Measurements from ENCODE around the gene VPS37B. TPM values are rescaled to one million over a fixed set of nuclear protein-coding genes. Genes with fewer than 3 reads are reported as not detected.

Gene VPS37B
- total and polyA plus RNA-seq, 10 of the 15 experiments (the other 5 are each of a cell fraction or from before 2014, with no cell fraction given) = 0.66 to 68.6 (median 39.6) TPM

DNA sequence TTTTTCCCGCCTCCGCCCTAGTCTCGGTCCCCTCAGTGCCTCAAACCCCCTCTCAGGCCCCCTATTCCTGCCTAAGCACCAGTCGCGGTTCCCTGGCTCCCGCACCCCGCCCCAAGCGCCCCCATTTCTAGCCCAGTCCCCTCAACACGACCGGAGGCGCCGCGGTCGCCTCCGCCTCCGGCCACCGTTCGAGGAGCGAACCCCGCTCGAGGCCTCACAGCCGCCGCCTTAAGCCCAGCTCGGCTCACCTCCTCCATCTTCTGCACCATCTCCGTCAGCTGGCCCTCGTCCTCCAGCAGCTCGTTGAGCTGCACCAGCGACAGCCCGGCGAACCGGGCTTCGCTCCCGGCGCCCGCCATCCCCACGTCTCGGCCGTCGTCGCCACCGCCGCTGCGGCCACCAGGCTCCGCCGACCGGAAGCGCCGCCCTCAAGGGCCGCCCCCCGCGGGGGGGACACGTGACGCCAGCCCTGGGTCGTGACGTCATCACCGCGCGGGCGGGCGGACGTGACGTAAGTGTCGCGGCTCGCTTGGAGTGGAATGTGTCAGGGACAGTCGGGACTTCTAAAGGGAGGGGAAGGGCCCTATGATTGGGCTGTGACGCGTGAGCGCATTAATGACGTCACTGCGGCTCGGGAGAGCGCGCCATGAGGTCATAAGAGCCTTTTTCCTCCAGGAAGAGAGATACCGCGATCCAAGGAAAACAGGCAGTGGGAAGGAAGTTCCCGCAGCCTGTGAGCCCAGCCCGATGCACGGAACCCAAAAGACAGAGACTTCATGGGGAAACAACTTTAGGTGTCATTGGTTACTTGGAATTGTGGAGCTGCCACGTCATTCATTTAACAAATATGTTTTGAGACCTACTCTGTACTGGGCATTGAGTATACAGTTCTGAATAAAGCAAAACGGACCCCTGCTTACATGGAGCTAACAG is at the start of gene VPS37B (continued):
- TF ChIP-seq EP300 (IDR thresholded peaks at IDR 0.05; ENCODE audit: borderline replicate concordance in 1 of 2, control insufficient read depth in 1 of 2, low read depth in 2 of 2, low read length in 2 of 2) = peak; percentile 45 to 57; a peak in 2 of 4 replicates
- TF ChIP-seq, protein P1, sequence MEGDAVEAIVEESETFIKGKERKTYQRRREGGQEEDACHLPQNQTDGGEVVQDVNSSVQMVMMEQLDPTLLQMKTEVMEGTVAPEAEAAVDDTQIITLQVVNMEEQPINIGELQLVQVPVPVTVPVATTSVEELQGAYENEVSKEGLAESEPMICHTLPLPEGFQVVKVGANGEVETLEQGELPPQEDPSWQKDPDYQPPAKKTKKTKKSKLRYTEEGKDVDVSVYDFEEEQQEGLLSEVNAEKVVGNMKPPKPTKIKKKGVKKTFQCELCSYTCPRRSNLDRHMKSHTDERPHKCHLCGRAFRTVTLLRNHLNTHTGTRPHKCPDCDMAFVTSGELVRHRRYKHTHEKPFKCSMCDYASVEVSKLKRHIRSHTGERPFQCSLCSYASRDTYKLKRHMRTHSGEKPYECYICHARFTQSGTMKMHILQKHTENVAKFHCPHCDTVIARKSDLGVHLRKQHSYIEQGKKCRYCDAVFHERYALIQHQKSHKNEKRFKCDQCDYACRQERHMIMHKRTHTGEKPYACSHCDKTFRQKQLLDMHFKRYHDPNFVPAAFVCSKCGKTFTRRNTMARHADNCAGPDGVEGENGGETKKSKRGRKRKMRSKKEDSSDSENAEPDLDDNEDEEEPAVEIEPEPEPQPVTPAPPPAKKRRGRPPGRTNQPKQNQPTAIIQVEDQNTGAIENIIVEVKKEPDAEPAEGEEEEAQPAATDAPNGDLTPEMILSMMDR (IDR thresholded peaks at IDR 0.05 in 2 of 3, conservative IDR thresholded peaks at IDR 0.05 in 1 of 3; ENCODE audit: control insufficient read depth in 2 of 3, extremely low read depth in 1 of 3, insufficient read depth in 1 of 3, low read depth in 3 of 3, low read length in 3 of 3) = no peak
- peak; percentile 95 for TF ChIP-seq SMARCA5 (IDR thresholded peaks at IDR 0.05)
- TF ChIP-seq, protein P2, sequence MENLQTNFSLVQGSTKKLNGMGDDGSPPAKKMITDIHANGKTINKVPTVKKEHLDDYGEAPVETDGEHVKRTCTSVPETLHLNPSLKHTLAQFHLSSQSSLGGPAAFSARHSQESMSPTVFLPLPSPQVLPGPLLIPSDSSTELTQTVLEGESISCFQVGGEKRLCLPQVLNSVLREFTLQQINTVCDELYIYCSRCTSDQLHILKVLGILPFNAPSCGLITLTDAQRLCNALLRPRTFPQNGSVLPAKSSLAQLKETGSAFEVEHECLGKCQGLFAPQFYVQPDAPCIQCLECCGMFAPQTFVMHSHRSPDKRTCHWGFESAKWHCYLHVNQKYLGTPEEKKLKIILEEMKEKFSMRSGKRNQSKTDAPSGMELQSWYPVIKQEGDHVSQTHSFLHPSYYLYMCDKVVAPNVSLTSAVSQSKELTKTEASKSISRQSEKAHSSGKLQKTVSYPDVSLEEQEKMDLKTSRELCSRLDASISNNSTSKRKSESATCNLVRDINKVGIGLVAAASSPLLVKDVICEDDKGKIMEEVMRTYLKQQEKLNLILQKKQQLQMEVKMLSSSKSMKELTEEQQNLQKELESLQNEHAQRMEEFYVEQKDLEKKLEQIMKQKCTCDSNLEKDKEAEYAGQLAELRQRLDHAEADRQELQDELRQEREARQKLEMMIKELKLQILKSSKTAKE (IDR thresholded peaks at IDR 0.05; ENCODE audit: low read depth, poor library complexity, severe bottlenecking) = peak; percentile 48
- TF ChIP-seq HDAC6 (IDR thresholded peaks at IDR 0.05; ENCODE audit: unreplicated experiment) = no peak
- peak; percentile 90 for TF ChIP-seq KLF5 (IDR thresholded peaks at IDR 0.05; ENCODE audit: partially characterized antibody)
- TF ChIP-seq SP1 (IDR thresholded peaks at IDR 0.05; ENCODE audit: low read depth, low read length) = peak; percentile 23
- TF ChIP-seq, protein P3, sequence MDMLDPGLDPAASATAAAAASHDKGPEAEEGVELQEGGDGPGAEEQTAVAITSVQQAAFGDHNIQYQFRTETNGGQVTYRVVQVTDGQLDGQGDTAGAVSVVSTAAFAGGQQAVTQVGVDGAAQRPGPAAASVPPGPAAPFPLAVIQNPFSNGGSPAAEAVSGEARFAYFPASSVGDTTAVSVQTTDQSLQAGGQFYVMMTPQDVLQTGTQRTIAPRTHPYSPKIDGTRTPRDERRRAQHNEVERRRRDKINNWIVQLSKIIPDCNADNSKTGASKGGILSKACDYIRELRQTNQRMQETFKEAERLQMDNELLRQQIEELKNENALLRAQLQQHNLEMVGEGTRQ (IDR thresholded peaks at IDR 0.05; ENCODE audit: borderline replicate concordance, low read depth, low read length) = peak; percentile 75
- TF ChIP-seq WRNIP1 (IDR thresholded peaks at IDR 0.05; ENCODE audit: borderline replicate concordance, low read depth, low read length) = no peak
- TF ChIP-seq ZBED1 (IDR thresholded peaks at IDR 0.05; ENCODE audit: borderline replicate concordance) = peak; percentile 85
- peak in 1 of 2 experiments; percentile 85; a peak in 2 of 3 replicates for TF ChIP-seq EGR1 (IDR thresholded peaks at IDR 0.05; ENCODE audit: borderline replicate concordance in 1 of 2, low read depth in 2 of 2, low read length in 2 of 2)
- TF ChIP-seq, protein P4, sequence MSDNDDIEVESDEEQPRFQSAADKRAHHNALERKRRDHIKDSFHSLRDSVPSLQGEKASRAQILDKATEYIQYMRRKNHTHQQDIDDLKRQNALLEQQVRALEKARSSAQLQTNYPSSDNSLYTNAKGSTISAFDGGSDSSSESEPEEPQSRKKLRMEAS (IDR thresholded peaks at IDR 0.05; ENCODE audit: low read depth, low read length) = peak; percentile 70
- TF ChIP-seq, protein P5, sequence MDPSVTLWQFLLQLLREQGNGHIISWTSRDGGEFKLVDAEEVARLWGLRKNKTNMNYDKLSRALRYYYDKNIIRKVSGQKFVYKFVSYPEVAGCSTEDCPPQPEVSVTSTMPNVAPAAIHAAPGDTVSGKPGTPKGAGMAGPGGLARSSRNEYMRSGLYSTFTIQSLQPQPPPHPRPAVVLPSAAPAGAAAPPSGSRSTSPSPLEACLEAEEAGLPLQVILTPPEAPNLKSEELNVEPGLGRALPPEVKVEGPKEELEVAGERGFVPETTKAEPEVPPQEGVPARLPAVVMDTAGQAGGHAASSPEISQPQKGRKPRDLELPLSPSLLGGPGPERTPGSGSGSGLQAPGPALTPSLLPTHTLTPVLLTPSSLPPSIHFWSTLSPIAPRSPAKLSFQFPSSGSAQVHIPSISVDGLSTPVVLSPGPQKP (IDR thresholded peaks at IDR 0.05; ENCODE audit: low read depth, low read length) = peak; percentile 87
- peak; percentile 100 for TF ChIP-seq CREM (IDR thresholded peaks at IDR 0.05; ENCODE audit: low read depth)
- TF ChIP-seq BHLHE40 (IDR thresholded peaks at IDR 0.05; ENCODE audit: borderline replicate concordance in 1 of 2, low read depth in 2 of 2, low read length in 1 of 2) = peak; percentile 85 to 95; a peak in 3 of 4 replicates
- peak; percentile 95 for TF ChIP-seq BACH1 (IDR thresholded peaks at IDR 0.05; ENCODE audit: borderline replicate concordance)
- 0 out of 2 replicates have a peak, but pooled peaks have one; percentile 30 for TF ChIP-seq POLR2AphosphoS2 (IDR thresholded peaks at IDR 0.05; ENCODE audit: low read depth, low read length)
- TF ChIP-seq, protein P6, sequence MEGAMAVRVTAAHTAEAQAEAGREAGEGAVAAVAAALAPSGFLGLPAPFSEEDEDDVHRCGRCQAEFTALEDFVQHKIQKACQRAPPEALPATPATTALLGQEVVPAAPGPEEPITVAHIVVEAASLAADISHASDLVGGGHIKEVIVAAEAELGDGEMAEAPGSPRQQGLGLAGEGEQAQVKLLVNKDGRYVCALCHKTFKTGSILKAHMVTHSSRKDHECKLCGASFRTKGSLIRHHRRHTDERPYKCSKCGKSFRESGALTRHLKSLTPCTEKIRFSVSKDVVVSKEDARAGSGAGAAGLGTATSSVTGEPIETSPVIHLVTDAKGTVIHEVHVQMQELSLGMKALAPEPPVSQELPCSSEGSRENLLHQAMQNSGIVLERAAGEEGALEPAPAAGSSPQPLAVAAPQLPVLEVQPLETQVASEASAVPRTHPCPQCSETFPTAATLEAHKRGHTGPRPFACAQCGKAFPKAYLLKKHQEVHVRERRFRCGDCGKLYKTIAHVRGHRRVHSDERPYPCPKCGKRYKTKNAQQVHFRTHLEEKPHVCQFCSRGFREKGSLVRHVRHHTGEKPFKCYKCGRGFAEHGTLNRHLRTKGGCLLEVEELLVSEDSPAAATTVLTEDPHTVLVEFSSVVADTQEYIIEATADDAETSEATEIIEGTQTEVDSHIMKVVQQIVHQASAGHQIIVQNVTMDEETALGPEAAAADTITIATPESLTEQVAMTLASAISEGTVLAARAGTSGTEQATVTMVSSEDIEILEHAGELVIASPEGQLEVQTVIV (IDR thresholded peaks at IDR 0.05; ENCODE audit: borderline replicate concordance, partially characterized antibody) = peak; percentile 36

Measured in GM12878 (cell line).